Kasumi-1 (cell line): ENCODE data around the gene SEMA3A.

Experiments used
- DNase-seq, 2 experiments: peaks; one replicate each; lab custom pipeline; 2025; lab: John Stamatoyannopoulos, UW

SEMA3A gene

DNA sequence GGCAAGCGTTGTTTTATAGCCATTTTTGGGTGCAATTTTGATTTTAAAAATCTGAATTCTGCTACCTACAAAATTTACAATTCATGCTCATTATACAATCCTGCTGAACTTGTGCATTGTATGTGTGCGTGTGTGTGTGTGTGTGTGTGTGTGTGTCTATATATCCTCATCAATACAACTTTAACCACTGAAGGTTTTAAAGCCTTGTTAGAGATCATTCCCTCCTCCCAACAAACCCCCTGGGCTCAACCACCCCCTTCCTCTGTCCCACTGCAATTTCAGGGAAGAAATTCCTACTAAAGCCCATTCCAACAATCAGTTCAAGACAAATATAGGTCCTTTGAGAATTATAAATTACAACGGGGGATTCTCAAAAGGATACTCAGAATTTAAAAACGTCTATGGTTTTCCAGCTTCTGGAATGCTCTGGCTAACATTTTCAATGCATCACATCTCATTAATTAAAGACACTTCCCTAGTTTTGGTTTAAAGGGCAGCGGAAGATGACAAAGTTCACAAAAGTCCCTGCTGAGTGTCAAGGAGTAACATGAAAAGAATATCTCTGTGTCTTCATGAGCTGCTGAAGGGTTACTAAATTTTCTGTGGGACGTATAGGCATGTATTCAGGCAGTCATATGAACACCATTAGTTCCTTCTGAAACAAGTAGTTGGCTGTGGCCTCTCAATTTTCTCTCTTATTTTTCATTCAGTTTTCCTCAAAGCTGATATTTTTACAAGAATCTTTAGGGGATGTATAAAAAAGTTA is 889 bp upstream of the SEMA3A start:
- no peak for DNase-seq

DNA sequence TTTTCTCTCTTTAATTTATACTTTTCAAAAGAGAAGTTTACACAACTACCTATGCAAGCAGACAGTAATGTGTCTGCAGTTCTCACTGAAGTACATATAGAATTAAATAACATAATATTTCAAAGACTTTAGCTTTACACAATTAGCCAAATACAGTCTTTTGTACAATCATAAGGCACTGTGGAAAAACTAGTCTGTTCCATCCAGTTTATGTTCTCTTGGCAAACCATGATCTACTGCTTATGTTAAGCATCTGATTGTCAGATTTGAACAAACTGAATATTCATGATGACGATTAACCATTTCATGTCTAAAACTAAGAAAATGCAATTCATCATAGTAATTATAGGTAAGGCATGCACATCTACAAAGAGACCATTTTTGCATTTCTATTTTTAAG is 842 bp downstream of the SEMA3A start:
- no peak for DNase-seq

DNA sequence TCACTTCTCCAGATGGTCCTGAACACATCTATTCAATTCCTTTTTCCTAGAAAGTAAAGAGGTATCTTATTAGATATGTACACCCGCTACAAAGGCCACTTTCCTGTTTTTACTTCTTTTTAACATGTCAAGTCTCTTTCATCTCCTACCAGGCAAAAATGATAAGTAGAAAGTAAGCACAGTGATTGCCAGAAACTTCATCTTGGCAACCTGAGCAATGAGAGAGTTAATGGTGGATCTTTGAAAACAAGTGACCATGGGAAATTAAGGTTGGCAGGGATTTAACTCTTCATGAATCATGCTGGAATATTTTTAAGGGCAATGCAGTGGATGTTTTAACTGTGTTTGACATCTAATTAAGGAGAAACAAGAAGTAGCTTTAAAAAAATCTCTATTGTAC is 2.7 kb downstream of the SEMA3A start:
- DNase-seq = no peak

DNA sequence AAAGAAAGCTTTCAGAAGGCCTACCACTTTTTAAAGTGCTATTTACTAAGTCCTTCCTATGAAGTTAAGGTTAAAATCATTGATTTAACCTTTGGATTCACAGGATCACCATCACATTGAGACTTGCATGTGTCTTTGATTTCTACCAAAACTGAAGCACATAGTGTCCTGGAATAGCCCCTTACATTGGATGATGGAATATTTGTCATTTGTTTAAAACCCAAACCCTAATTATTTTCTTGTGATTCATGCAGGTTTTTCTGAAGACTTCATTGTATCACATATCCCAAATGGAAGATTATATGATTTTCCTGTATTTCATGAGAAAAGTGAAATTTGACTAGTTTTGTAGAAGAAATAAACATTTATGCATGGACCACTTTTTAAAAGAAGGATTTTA is 3.3 kb downstream of the SEMA3A start:
- no peak for DNase-seq

DNA sequence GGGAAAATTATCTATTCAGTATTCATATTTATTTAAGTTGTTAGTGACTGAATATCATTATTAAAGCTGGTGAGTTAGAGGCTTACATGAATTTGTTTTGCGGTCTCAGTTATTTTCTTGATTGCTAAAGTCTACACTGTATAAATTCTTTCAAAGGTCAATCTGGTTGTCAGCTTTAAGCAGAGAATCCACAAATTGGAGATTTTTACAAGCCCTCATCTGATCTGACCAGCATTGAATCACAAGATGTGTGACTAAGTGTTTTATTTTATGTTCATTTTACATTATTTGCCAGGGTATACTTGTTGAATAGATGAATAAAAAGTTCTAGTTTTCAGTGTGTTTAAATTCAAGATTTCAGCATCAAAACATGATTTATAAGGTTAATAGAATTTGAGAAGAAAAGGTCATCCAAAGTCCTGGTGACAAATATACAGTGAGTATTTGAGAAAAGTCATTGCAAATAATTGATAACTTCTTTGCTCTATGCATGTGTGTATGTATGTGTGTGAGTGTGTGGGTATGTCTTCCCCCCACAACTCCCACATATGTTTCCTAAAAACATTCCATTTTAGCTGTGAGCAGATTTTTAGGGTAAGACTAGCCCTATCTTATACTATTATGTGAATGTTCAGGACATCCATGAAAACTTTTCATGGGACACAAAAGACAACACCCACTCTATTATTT is 4.4 kb downstream of the SEMA3A start:
- DNase-seq = no peak

DNA sequence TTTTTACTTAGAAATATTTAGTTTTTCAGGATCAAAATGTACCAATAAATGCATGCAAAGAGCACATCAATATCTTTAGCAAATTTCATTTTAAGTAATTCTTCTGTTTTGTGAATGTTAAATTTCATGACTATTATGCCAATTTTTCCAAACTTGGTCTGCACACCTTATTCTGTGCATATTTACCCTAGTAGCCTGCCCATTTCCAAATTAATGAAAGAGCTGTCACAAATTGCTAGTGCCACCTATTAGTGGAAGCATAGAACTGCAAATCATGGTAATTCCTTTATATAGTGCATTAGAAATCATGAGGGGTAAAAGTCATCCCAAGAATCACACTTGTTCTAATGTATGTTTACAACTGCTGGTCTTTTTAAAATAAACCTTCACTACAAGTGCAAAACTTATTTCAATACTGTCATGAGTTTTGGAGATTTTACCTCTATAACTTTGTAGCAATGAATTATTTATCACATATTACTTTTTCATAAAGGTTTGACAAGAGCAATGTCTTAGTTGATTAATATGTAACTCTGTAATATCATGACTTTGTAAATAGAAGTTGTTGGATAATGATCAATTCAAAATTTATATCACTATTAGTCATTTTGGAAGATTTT is 5.7 kb downstream of the SEMA3A start:
- DNase-seq = peak; percentile 29 to 46

DNA sequence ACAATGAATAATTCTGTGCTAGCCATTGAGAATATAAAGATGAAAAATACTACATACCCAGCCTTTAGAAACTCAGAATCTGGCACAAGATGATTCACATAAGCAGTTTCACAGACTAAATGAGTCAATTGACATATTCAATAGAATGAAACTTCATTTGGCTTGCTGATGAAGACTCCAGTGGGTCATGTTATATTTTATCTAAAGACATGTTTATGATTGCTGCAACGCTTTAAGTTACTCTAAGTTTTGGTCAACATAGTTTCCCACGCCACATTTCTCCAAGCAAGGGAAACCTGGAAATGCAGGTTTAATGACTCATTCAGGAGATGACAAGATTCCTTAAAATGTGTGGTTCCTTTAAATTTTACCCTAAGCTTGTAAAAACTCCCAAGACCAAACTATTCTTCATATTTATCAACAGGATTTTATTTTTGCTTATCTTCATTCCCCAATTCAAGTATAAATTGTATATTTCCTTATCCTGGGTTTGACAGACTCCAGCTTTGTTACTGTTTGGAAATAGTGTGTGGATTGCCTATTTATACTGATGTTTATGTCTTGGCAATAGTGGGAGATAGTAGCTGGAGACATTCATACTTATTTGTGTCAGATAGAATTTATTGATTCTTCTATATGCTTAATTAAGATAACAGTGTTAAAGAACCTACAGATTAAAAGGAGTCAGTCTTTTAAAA is 6.6 kb downstream of the SEMA3A start:
- DNase-seq = no peak

DNA sequence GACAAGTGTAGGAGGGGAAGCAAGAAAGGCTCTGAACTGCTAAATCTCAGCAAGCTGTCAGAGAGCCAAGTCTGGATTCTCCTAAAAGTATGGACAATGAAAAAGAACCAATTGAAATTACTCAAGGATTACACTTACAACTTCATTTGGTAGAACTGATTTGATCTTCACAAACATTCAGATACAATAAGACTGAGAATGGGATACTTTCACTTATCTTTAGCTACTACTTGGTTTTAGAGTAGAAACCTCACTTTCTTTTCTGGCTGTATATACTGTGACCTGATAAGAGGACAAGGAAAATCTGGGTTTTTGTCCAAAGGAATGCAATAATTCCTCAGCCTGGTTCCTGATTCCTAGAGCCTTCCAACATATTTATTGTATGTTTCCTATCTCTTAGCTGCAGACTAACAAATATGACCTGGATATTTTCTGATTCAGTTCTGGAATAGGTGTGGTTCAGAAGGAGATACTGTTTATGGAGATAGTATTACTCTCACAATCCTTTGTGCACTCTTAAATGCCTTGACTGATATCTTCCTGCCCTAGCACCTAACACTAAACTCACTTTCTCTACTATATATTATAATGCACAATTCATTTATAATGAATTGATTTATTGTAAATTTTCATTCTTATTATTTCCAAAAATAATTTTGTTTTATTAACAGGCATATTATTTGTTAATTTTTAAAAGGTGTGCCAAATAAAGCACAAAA is 7.3 kb downstream of the SEMA3A start:
- DNase-seq = no peak

DNA sequence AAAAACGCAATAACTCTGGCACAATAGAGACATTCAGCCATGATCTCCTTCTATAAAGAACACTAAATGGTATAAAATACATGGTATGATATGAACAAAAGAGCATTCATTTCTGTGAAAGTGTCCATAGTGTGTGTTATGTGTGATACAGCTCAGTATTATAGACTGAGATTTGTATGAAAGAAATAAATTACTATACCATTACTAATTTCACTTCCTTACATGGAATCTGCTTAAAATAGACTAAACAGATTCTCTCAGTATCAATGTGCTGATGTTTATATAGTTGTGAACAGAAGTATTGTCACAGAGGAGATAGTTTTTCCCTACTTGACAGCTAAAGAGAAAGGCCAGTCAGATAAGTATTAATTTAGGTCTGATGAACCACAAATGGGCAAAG is 10.8 kb downstream of the SEMA3A start:
- DNase-seq = no peak

DNA sequence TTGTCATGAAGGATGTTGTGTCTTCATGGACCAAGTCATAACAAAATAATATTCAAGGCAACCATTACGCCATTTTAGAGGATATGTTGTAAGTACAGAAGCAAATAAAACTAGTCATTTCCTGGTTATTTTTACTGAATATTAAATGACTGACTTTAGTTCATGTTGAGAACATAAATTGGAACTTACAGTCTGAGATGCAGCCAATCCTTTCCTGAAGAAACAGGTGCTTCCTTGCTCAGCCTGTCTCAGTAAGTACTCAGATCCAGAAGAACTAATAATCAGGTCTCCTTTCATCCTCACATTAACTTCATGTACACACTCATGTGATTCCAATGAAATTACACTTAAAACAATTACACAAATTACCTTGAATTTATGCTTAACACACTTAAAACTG is 12.3 kb downstream of the SEMA3A start:
- no peak for DNase-seq

DNA sequence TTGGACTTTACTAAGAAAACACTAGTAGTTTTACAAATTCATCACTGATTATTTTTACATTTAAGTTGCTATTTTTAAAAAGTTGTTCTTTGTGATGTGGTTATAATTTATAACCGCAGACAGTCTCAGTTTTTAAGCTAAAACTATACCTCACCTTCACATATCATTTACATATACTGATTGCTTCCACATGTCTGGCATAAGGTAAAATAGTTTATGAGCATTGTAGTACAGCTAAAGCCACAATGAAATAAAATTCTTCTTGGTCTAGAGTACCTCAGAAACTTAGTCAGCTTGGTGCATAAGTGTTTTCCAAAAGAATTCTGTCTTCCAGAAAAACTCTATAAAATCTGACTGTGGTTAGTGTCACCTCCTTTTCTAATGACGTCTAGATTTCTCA is 13.0 kb downstream of the SEMA3A start:
- no peak for DNase-seq

DNA sequence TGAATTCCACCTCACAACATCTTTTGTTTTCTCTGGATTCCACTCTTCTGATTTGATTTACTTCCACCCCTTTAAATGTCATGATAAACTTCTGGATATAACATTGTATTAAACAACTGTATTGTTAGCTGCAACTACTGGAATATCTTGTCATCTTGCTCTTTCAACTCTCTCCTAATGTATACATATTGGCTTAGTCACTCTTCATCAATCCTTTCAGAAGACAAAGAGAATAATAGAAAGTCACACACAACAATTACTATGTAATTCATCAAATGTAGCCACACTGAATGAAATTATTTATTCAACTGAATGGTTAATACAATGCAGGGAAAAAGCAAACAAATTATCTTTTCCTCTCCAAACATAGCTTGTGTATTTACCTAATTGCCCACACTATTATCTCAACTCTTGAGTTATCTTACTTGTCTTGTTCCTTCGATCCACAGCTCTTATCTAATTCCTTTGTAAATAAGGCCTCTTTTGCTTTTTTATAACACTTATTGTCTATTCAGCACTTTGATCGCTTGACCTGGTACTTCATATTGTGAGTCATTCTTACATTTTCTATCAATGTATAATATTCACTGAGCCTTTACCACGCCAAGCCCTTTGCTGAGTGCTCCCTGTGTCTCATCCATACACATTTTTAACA is 16.7 kb downstream of the SEMA3A start:
- no peak for DNase-seq

DNA sequence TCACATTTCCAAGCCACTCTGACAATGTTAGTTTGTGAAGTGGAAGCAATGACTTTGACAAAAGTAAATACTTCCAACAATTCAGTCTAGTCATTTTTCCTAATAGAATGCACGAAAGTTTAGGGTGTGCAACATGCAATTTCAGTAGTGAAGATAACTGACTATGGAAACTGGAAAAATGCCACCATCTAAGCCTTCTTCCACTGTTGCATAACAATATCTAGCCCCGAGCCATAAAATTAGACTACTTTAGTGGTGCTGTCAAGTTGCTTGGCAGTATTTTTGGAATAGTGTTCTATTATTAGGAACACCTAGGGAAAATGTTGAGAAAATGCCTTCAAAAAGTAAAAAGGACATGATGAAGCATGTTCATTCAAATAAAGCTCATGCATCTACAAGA is 17.9 kb downstream of the SEMA3A start:
- DNase-seq = no peak

DNA sequence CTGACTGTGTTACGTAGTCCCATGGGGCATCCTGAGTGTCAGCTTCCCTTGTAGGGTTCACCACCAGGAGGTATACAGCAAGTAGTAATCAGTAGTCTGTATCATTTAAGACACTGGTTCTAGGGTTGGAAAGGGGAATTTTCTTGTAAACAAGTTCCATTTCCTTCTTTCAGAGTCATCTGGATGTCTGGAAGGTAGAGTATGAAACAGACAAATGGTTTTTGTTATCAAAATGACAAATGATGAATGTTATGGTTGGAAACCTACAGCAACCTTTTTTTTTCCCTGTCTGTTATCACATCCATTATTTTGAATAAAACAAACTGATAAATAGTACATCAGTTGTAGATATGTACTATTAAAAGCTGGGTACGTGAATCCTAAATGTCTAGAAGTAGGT is 19.1 kb downstream of the SEMA3A start:
- DNase-seq = no peak

DNA sequence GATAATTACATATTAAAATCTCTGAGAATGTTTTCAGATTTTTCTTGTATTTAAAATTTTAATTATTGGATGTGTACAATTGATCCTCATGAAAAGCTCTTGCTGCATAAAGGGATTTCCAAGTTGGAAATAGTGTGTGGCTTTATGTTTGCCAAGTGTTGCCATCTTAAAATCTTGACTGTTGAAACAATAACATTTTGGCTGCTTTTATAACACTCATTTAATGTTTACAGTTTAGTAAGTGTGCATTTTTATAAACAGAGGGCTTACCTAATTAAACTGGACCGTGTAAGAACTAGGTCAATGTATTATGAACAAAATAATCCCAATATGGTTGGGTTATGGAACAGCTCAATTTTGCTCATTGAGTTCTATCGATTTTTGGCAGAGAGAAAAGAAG is 23.9 kb downstream of the SEMA3A start:
- DNase-seq = no peak

DNA sequence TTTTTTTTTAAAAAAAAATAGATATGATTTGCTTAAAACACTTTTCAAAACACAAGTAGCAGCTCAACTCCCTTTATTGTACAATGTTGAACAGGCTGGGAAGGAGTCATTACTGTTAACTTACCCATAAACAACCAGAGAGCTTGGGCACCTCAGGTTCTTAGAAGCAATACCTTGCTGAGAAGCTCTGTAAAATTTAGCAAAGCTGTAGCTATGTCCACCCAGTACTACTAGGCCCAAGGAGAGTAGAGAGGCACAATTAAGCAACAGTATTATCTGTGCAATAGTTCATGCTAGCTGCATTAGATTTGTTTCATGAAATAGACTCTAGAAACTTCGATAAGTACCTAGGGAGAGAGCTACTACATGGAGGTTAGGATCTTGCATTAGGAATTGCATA is 32.0 kb downstream of the SEMA3A start:
- no peak for DNase-seq

DNA sequence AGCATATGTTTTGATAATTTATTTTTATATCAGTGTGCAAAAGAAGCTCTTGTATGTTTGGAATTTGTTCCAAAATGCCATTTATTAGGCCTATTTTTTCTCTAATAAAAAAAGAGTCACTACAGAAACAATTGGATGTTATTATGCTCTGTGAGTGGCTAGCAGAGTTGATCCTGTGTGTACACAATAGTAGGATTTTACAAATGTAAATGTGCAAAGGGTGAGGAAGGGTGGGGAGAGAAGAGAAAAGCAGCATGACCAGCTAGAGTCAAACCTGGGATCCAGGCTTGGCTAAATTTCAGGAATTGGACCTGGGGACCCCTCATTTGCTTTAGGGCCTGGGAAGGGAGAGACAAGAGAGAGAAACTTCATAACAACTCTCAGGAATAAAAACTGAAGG is 32.5 kb downstream of the SEMA3A start:
- DNase-seq = no peak

DNA sequence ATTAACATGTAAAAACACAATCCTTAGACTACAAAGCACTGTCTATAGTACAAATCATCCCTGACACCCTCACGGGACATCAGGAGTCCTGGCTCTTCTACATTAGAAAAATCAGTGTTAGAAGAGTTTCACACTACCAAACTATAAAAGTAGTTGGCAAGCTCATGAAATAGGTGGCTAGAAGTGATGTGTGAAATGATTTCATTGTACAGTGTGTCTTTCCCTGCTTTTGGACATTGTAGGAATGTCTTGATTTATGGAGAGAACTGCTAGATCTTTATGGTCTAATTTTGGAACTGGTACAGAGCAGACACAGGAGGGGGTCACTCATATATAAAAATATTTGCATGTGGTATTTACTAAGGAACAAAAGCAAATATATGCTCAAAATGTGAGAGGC is 33.2 kb downstream of the SEMA3A start:
- DNase-seq = no peak

DNA sequence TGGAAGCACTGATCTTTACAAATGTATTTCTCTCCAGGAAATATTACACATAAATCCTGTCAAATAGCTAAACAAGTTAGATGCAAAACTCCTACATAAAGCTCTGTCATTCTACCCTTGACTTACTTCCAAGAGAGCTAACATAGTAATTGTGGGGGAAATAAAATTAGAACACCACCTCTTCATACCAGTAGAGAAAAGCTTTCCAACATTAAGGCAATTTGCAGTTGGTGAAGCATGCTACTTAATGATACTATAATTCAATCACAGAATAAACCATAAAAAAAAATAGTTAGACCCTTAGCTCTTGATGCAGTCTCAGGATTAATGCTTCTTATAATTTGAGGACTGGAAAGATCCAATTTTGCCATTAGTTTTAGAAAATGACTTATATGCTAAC is 35.2 kb downstream of the SEMA3A start:
- DNase-seq = no peak

DNA sequence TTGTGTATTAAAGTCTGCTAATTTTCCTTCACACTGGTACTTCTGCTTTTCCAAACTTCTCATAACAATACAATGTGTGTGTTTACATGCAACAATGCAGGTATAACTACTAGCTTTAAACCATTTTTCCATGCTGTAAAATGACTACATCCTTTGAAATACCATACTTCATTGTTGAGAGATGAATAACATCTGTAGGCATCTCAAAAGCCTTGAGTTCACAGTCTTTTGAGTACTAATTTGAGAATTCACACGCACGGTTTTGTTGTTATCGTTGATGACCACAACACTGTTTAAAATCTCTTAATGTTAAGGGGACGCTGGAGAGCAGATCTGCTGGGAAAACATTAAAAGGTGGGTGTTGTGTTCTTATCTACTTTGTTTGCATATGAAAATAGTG is 37.4 kb downstream of the SEMA3A start:
- no peak for DNase-seq

DNA sequence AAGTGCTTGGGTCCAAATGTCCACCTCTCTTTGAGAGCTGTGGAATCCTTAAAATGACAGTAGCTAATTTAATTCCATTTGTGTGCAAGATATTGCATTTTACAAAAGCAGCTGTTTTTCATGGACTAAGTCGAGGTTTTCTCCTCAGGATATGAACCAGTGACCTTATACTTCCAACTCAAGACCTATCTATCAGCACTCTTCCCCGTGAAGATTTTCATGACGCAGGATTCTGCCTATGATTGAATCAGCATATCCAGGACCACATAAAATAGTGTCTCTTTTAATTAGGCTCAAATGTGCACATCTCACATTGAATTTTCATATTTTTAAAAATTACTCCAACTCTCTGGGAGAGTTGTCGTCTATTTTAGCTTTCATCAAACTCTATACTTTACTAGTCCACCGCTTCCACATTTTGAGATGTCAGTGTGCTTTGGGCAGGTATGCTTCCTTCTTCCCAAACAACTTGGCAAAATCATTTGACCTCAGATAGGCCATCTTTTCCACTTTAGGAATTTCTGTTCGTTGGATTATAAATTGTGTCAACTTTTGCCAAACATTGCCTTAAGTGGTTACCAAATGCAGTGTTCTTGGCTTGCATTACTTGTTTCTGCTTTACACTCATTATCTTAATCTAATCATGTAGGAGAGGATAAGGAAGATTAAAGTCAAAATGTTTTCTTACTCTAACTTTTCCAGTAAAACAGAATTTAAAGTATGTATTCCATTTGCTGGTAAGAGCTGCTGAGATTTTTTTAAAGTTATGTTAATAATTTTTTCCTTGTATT is 39.4 kb downstream of the SEMA3A start:
- no peak for DNase-seq
